Measurements from ENCODE around the gene AQP12A. TPM values are rescaled to one million over a fixed set of nuclear protein-coding genes. Genes with fewer than 3 reads are reported as not detected.
"Not testable (repeated sequence)": the region's sequence is repeated elsewhere in the genome, so short reads cannot be mapped to it uniquely, and the experiment has no call there.

AQP12A gene
- total and polyA plus RNA-seq, 11 donors, result not detected

DNA sequence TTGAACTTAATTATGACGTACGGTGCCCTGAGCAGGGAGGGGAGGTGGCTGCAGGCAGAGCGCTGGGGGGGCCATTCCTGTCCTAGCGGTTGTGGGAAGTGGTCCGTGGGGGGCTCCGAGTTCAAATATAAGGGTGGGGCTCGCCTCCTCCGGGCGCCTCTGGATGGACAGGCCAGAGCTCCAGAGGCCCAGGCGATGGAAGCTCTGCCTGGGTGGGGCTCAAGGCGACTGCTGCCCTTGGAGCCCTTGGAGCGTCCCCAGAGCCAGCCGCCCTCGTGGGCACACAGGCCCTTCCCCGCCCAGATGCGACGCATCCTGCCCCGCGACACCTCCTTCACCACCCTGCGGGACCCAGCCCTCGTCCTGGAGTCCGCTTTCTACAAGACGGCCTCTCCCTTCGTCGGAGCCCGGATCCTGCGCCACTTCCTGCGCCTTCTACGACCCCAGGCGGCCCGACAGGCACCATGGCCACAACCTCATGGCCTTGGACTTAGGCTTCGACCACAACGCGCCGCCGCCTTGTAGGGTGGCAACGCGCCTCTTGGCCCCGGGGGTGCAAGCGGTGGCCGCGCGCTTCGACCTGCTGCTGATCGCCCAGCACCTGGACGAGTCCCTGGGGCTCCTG is 19.5 kb upstream of the AQP12A start:
- 40 to 72% (median 47%) methylated on average over 31 to 46 of the region's 46 CpGs for WGBS, 4 donors
- Histone ChIP-seq H3K4me1 (peaks cover 0 to 9% (median 0%) of the 10 kb centered on the region in 12 donors), H3K9me3 (no peaks in the 10 kb centered on the region), H3K36me3 (no peaks in the 10 kb centered on the region), H3K27ac (no peak overlapping the region), H3K27me3 (peaks cover 0 to 30% (median 9%) of the 10 kb centered on the region in 9 donors), H3K4me3 (peak overlapping the region in 2 of 12 donors; percentile 22 to 39)
- TF ChIP-seq, protein P1, sequence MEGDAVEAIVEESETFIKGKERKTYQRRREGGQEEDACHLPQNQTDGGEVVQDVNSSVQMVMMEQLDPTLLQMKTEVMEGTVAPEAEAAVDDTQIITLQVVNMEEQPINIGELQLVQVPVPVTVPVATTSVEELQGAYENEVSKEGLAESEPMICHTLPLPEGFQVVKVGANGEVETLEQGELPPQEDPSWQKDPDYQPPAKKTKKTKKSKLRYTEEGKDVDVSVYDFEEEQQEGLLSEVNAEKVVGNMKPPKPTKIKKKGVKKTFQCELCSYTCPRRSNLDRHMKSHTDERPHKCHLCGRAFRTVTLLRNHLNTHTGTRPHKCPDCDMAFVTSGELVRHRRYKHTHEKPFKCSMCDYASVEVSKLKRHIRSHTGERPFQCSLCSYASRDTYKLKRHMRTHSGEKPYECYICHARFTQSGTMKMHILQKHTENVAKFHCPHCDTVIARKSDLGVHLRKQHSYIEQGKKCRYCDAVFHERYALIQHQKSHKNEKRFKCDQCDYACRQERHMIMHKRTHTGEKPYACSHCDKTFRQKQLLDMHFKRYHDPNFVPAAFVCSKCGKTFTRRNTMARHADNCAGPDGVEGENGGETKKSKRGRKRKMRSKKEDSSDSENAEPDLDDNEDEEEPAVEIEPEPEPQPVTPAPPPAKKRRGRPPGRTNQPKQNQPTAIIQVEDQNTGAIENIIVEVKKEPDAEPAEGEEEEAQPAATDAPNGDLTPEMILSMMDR (IDR thresholded peaks at IDR 0.05), result no peak
- TF ChIP-seq POLR2A (IDR thresholded peaks at IDR 0.05), result no peak
- DNase-seq (no peak), ATAC-seq (no peak)
- intact Hi-C loops (cut with DNase I), result no loop called here

- peaks cover 0 to 9% (median 0%) of the 10 kb centered on the region in 12 donors for H3K4me1 ChIP-seq
- intact Hi-C loops (cut with DNase I), result no loop called here
- DNase-seq (peak in 1 of 5 donors; percentile 39), ATAC-seq (peak in 1 of 4 donors; percentile 28)
- H3K27me3 ChIP-seq, result peaks cover 0 to 24% (median 9%) of the 10 kb centered on the region in 9 donors
- no peak overlapping the region for H3K27ac ChIP-seq
- H3K4me3 ChIP-seq, result peak overlapping the region in 2 of 12 donors; percentile 22 to 39
- TF ChIP-seq, protein P1 (IDR thresholded peaks at IDR 0.05), result no peak
- no peak for TF ChIP-seq POLR2A (IDR thresholded peaks at IDR 0.05)
- 7 to 13% (median 8%) methylated on average over 30 to 55 of the region's 55 CpGs for WGBS, 4 donors
- H3K36me3 ChIP-seq, result no peaks in the 10 kb centered on the region
- no peaks in the 10 kb centered on the region for H3K9me3 ChIP-seq
These were observed 18.9 kb upstream of the AQP12A start for GRCh38 chr2:240672701-240673190.

DNA sequence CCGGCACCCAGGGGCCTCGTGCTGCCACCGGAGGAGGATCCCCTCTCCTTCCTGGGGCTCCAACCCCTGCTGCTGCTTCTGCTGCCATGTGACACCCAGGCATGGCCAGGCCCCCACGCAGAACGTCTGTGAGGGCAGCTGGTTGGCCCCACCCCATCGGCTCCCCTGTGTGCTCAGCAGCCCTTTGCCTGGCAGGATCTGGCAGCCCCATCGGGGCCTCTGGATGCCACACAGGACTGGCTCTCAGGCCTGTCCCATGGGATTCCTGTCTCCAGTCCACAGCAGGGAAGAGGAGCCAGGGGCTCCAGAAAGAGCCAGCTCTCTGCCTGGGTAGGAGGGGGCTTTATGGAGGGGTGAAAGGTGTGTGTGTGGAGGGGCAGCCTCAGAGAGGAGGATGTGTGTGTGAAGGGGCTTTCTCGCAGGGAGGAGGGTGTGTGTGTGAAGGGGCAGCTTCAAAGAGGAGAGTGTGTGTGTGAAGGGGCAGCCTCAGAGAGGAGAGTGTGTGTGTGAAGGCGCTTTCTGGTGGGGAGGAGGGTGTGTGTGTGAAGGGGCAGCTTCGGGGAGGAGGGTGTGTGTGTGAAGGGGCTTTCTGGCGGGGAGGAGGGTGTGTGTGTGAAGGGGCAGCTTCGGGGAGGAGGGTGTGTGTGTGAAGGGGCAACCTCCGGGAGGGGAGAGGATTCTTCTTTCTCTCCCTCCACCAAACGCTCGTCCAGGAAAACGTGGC is 17.0 kb upstream of the AQP12A start:
- H3K4me1 ChIP-seq; H3K4me3 ChIP-seq; H3K36me3 ChIP-seq; H3K9me3 ChIP-seq; intact Hi-C loops (cut with DNase I); H3K27ac ChIP-seq: not testable (repeated sequence)
- peaks cover 0 to 23% (median 9%) of the 10 kb centered on the region in 9 donors for H3K27me3 ChIP-seq
- WGBS, 4 donors, result 27 to 41% (median 35%) methylated on average over 10 to 12 of the region's 16 CpGs
- ATAC-seq, result peak in 1 of 4 donors; percentile 59
- peak in 2 of 5 donors; percentile 38 to 46 for DNase-seq

DNA sequence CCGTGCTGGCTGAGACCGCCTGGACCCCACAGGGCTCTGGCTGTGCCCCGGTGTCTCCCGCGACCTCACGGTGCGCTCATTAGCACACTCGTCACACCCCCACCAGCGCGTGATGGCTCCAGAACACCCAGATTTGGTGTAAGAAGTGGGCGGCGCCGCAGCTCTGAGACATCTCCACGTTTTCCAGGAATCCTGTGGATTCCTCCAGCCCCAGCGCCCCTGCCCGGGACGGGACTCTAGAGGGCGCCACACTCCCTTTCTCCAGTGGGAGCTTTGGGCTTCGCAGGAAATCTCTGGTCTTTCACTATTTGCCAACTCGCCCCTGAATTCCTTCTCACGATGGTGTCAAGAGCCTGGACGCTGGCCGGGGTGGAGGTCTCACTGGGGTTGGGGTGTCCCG is 16.3 kb upstream of the AQP12A start:
- H3K9me3 ChIP-seq; H3K4me3 ChIP-seq; H3K27ac ChIP-seq; H3K36me3 ChIP-seq; H3K4me1 ChIP-seq; intact Hi-C loops (cut with DNase I); DNase-seq: not testable (repeated sequence)
- ATAC-seq, result peak in 2 of 4 donors; percentile 34 to 57
- no CpG with 5 or more reads among the region's 24 CpGs for WGBS, 4 donors
- H3K27me3 ChIP-seq, result peaks cover 0 to 23% (median 9%) of the 10 kb centered on the region in 9 donors

- H3K36me3 ChIP-seq; H3K27ac ChIP-seq; H3K4me1 ChIP-seq; DNase-seq; H3K4me3 ChIP-seq; H3K9me3 ChIP-seq; intact Hi-C loops (cut with DNase I); ATAC-seq: not testable (repeated sequence)
- H3K27me3 ChIP-seq, result peaks cover 0 to 11% (median 2%) of the 10 kb centered on the region in 9 donors
- 67 to 84% methylated on average over 6 of the region's 14 CpGs; no CpG with 5 or more reads in 2 of the 4 donors for WGBS, 4 donors
These were observed 13.6 kb upstream of the AQP12A start for GRCh38 chr2:240678043-240678442.

DNA sequence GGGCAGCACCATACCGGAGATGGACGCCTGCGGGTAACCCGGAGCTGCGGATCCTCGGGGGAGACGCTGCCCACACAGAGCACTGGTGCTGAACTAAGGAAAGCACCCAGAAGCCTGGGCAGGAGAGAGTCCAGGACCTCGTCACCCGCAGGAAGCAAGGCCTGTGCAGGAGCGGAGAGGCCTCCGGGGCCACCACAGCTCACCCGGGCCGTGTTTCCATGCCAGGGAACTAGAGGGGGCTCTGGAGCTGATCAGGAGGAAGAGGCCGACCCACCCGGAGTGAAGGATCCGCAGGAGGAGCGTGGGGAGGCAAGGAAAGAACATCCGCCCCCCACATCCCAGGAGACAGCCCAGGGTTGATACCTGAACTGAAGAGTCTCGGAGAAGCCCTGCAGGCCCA is 12.8 kb upstream of the AQP12A start:
- WGBS, 4 donors, result no CpG with 5 or more reads among the region's 19 CpGs
- DNase-seq; H3K36me3 ChIP-seq; H3K27ac ChIP-seq; intact Hi-C loops (cut with DNase I); H3K27me3 ChIP-seq; ATAC-seq; H3K9me3 ChIP-seq; H3K4me3 ChIP-seq; H3K4me1 ChIP-seq: not testable (repeated sequence)

- H3K4me3 ChIP-seq; intact Hi-C loops (cut with DNase I); H3K36me3 ChIP-seq; H3K27ac ChIP-seq; H3K4me1 ChIP-seq; DNase-seq; H3K9me3 ChIP-seq; ATAC-seq; H3K27me3 ChIP-seq: not testable (repeated sequence)
- 36 to 61% methylated on average over 2 of the region's 11 CpGs; no CpG with 5 or more reads in 2 of the 4 donors for WGBS, 4 donors
These were observed 11.5 kb upstream of the AQP12A start for GRCh38 chr2:240680185-240680584.

GRCh38 chr2:240682431-240683224 is 9.0 kb upstream of the AQP12A start, which contains the start of gene AQP12B:
AQP12B (minus strand) TSS chr2:240682885; CDS start chr2:240682837, 48 bp downstream.
- DNase-seq; H3K4me3 ChIP-seq; H3K27ac ChIP-seq; H3K9me3 ChIP-seq; H3K4me1 ChIP-seq; intact Hi-C loops (cut with DNase I); H3K27me3 ChIP-seq; H3K36me3 ChIP-seq: not testable (repeated sequence)
- WGBS, 4 donors, result 81 to 87% (median 82%) methylated on average over 19 to 36 of the region's 37 CpGs
- peak in 1 of 4 donors; percentile 33 for ATAC-seq

All from heart left ventricle (tissue), 16 donors.